Psoas muscle (tissue), 8 donors: ENCODE data around the gene MYBPH. TPM values are rescaled to one million over a fixed set of nuclear protein-coding genes. Genes with fewer than 3 reads are reported as not detected.

Experiments
- ATAC-seq, 4 donors: fragments of 200-7000 bp; cut with Tn5 transposase; one replicate each; pipeline ENCODE4 v1.9.1; 2020; ENCODE audit warnings: moderate library complexity in 3 of 4, mild to moderate bottlenecking in 2 of 4
- DNase-seq, 2 donors: peaks; one replicate each; pipeline ENCODE4 v3.0.0-alpha.2; 2020
- H3K27ac ChIP-seq: fragments of 200-600 bp; one replicate; pipeline ENCODE4 v1.8.0; 2022
- H3K27me3 ChIP-seq, 3 donors: fragments of 200-600 bp in 1 of 3; one replicate each; pipeline versions ENCODE4 v1.6.1 to v1.8.0; 2013 to 2022; ENCODE audit warnings: low read length in 2 of 3, mild to moderate bottlenecking in 2 of 3, moderate library complexity in 1 of 3; ENCODE audit not compliant: insufficient read depth in 3 of 3
- H3K36me3 ChIP-seq, 2 donors: fragments of 200-600 bp in 1 of 2; one replicate each; pipeline versions ENCODE4 v1.6.1 to v1.8.0; 2013 to 2022; ENCODE audit warnings: low read depth in 1 of 2, mild to moderate bottlenecking in 1 of 2, moderate library complexity in 1 of 2; ENCODE audit not compliant: insufficient read depth in 1 of 2
- H3K4me1 ChIP-seq: fragments of 200-600 bp; one replicate; pipeline ENCODE4 v1.8.0; 2022
- H3K4me3 ChIP-seq: fragments of 200-600 bp; one replicate; pipeline ENCODE4 v1.8.0; 2022; ENCODE audit warnings: mild to moderate bottlenecking
- H3K9me3 ChIP-seq: fragments of 200-600 bp; one replicate; pipeline ENCODE4 v1.8.0; 2022
- CTCF ChIP-seq: fragments of 200-600 bp; IDR thresholded peaks from one replicate; pipeline ENCODE4 v1.8.0; 2022; ENCODE audit warnings: antibody characterized with exemption
- WGBS, 3 donors: extraction: QIAGEN DNeasy Blood & Tissue Kit; methylation state at CpG; one replicate each; pipeline versions ENCODE4 v1.1.6 to v1.1.7; 2013; 5-methylcytosine and 5-hydroxymethylcytosine counted together
- intact Hi-C, 2 donors: fragments of 100-400 bp; cut with DNase I; formaldehyde crosslinking; loops; one replicate each; pipeline versions ENCODE4 v1.11.0 to v1.14.2; 2022
- polyA plus RNA-seq, 3 donors: library from polyadenylated mRNA; stranded (reverse); fragments of 200-250 nt; gene quantifications; one replicate each; pipeline ENCODE4 v1.2.3, GENCODE V29; 2013
- total RNA-seq, 4 donors: library from RNA; stranded (reverse); fragmentation: NEBNext Ultra II Directional in 2 of 4; extraction: Animal tissue kit (Norgen Biotek cat#: 25700) in 2 of 4; gene quantifications; one replicate each; pipeline versions ENCODE4 v1.2.1 to v1.2.4, GENCODE V29; 2021 to 2023
- donor health status: healthy with polysubstance abuse.
- donor health status: DM: no; HTN: no; CAD: no; lungs with moderate emphysema.
- donor health status: Bipolar disorder and iron deficiency.
- donor health status: healthy.
- donor health status: DM: yes; HTN: yes; CAD: no.
- donor health status: DM: no; HTN: no; CAD: no.
- donor health status: DM: no; HTN: no; CAD: no.
- donor health status: DM: yes; HTN: yes; CAD: no.

MYBPH gene
- total and polyA plus RNA-seq, 7 donors = 18.0 to 882 (median 39.1) TPM

DNA sequence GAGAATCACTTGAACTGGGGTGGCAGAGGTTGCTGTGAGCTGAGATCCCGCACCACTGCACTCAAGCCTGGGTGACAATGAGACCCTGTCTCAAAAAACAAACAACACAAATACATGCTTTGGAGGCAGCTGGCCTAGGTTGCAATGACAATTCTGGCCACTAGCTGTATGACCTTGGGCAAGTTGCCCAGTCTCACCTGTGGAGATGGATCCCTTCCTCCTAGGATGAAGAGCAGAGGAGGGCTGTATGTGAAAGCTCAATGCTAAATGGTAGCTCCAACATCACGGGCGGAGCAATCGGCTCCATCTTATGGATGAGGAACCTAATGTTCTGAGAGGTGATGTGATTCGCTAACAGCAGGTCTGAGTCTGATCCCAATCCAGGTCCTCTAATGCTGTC is 27.5 kb downstream of the MYBPH start:
- Histone ChIP-seq H3K27me3 (peaks cover 0 to 4% (median 0%) of the 10 kb centered on the region in 3 donors), H3K27ac (no peak overlapping the region), H3K4me1 (no peaks in the 10 kb centered on the region), H3K36me3 (no peaks in the 10 kb centered on the region), H3K9me3 (no peaks in the 10 kb centered on the region), H3K4me3 (no peak overlapping the region)
- DNase-seq = no peak
- ATAC-seq = no peak
- TF ChIP-seq CTCF = no peak
- intact Hi-C loops = no loop called here
- 95 to 97% (median 96%) methylated on average over 5 of the region's 5 CpGs for WGBS, 3 donors

- Histone ChIP-seq H3K27ac (no peak overlapping the region), H3K9me3 (no peaks in the 10 kb centered on the region), H3K36me3 (no peaks in the 10 kb centered on the region), H3K27me3 (peaks cover 0 to 4% (median 0%) of the 10 kb centered on the region in 3 donors), H3K4me3 (no peak overlapping the region), H3K4me1 (no peaks in the 10 kb centered on the region)
- intact Hi-C loops = no loop called here
- TF ChIP-seq CTCF = no peak
- DNase-seq (no peak), ATAC-seq (no peak)
- 83 to 88% (median 87%) methylated on average over 5 of the region's 5 CpGs for WGBS, 3 donors
These were observed 28.2 kb downstream of the MYBPH start for GRCh38 chr1:203147376-203147775.

DNA sequence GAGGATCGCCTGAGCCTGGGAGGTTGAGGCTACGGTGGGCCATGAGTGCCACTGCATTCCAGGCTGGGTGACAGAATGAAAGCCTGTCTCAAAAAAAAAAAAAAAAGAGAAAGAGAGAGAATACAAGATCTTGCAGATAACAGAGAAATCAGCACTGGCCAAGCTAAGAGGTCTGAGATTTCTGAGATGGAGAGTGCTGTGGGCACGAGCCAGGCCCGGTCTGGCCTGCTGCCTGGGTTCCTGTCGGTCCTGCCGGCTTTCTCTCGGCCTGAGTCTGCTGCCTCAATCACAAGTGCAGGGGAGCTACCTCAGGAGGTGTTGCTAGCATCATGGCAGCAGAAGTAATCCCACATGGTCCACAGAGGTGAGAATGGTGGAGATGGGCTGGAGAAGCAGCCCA is 29.1 kb downstream of the MYBPH start:
- intact Hi-C loops = no loop called here
- no peak for TF ChIP-seq CTCF
- no peak for ATAC-seq
- Histone ChIP-seq H3K36me3 (no peaks in the 10 kb centered on the region), H3K27ac (no peak overlapping the region), H3K4me3 (no peak overlapping the region), H3K9me3 (no peaks in the 10 kb centered on the region), H3K4me1 (no peaks in the 10 kb centered on the region), H3K27me3 (no peaks in the 10 kb centered on the region)
- 83 to 86% (median 84%) methylated on average over 7 of the region's 7 CpGs for WGBS, 3 donors
- no peak for DNase-seq

DNA sequence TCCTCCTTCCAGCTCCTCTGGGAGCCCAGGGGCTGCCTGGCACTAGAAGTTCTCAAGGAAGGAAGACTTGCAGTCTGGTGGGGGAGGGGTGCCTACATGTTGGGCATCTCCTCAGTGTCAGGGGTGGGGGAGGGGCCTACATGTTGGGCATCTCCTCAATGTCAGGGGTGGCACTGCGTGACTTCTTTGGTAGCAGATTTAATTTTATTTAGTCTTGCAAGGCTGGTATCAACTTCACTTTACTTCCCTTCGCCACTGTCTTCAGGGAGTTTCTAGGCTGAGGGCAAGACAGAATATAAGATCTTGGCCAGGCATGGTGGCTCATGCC is 29.6 kb downstream of the MYBPH start:
- Histone ChIP-seq H3K36me3 (no peaks in the 10 kb centered on the region), H3K4me3 (no peak overlapping the region), H3K27me3 (no peaks in the 10 kb centered on the region), H3K9me3 (no peaks in the 10 kb centered on the region), H3K27ac (no peak overlapping the region), H3K4me1 (no peaks in the 10 kb centered on the region)
- 97 to 98% (median 98%) methylated on average over 2 of the region's 2 CpGs for WGBS, 3 donors
- intact Hi-C loops = no loop called here
- ATAC-seq = no peak
- DNase-seq = no peak
- TF ChIP-seq CTCF = no peak

DNA sequence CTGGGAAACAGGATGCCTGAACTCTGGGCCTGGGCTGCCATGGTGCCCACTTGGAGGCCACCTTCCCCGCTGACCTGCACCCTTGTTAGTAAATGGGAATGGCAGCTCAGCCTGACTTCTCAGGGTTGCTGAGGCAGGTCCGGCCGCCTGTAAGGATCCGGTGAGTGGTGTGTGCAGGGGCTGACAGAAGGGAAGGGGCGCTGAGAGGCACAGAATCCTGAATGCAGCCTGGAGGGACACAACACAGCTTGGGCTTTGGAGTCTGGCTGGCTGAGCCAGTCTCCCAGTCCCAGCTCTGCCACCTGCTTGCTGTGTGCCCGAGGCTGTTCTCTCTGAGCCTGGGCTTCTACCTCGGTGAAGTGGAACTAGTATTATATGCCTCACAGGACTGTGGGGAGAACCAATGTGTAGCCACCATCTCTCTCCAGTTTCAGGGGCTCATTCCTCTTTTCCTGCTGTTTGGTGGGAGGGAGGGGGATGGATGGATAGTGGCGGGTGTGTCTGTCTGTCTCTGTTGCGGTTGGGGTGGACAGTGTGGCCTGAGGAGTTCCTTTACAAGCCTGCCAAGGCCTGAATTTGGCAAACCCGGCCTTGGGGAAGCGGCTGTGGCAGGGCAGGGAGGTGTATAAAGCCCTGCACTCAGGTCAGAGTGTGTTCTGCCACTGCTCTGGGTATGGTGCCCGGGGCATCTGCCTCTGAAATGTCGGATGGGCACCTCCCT is 30.1 kb downstream of the MYBPH start:
- WGBS, 3 donors = 84 to 91% (median 87%) methylated on average over 13 of the region's 13 CpGs
- Histone ChIP-seq H3K36me3 (no peaks in the 10 kb centered on the region), H3K9me3 (no peaks in the 10 kb centered on the region), H3K4me3 (no peak overlapping the region), H3K4me1 (no peaks in the 10 kb centered on the region), H3K27ac (no peak overlapping the region), H3K27me3 (no peaks in the 10 kb centered on the region)
- ATAC-seq = no peak
- intact Hi-C loops = no loop called here
- DNase-seq = no peak
- no peak for TF ChIP-seq CTCF
